HepG2 (cell line): ENCODE measurements around the gene PRSS21.

Experiments used
- FOSL2 ChIP-seq: sonication (generic); formaldehyde crosslinking; IDR thresholded peaks from 2 replicates; pipeline ENCODE4 v1.4.0; 2020; ENCODE audit warnings: missing genetic modification reagents
- IKZF4 ChIP-seq: sonication (generic); formaldehyde crosslinking; IDR thresholded peaks from 2 replicates; pipeline ENCODE4 v1.5.1; 2020; ENCODE audit warnings: borderline replicate concordance, mild to moderate bottlenecking, low read depth, missing genetic modification reagents; ENCODE audit errors: not compliant biosample characterization
- NONO ChIP-seq, 2 experiments: fragments of 450-650 bp in 1 of 2; sonication (generic) in 1 of 2; formaldehyde crosslinking in 1 of 2; IDR thresholded peaks in 1 of 2; conservative IDR thresholded peaks in 1 of 2; 2 replicates each; pipeline versions ENCODE4 v1.6.1 to v1.8.0; 2017 to 2022; ENCODE audit warnings: mild to moderate bottlenecking in 1 of 2, missing genetic modification reagents in 1 of 2, moderate library complexity in 1 of 2
- RAD21 ChIP-seq: fragments of 450-650 bp; formaldehyde crosslinking; IDR thresholded peaks from 2 replicates; pipeline ENCODE4 v1.5.0; 2020; ENCODE audit warnings: mild to moderate bottlenecking
- USF2 ChIP-seq, 2 experiments: sonication (generic) in 1 of 2; formaldehyde crosslinking in 1 of 2; IDR thresholded peaks; 2 replicates each; pipeline versions ENCODE4 v1.5.1 to v1.6.1; 2011 to 2020; ENCODE audit warnings: borderline replicate concordance in 1 of 2, low read depth in 1 of 2, low read length in 1 of 2, mild to moderate bottlenecking in 1 of 2, missing genetic modification reagents in 1 of 2, moderate library complexity in 1 of 2
- YEATS2 ChIP-seq: sonication (generic); formaldehyde crosslinking; IDR thresholded peaks from 2 replicates; pipeline ENCODE4 v1.4.0; 2020; ENCODE audit warnings: missing genetic modification reagents, borderline replicate concordance

- TF ChIP-seq FOSL2 (CRISPR knock-in tag), result no peak
- TF ChIP-seq USF2 (IDR thresholded peaks at IDR 0.05; ENCODE audit: low read depth, low read length), result no peak
- no peak for TF ChIP-seq USF2 (CRISPR knock-in tag; IDR thresholded peaks at IDR 0.05; ENCODE audit: borderline replicate concordance)
- no peak for TF ChIP-seq IKZF4 (CRISPR knock-in tag)
- TF ChIP-seq YEATS2 (CRISPR knock-in tag), result no peak
- no peak for TF ChIP-seq NONO (IDR thresholded peaks at IDR 0.05)
- no peak for TF ChIP-seq NONO (CRISPR knock-in tag; conservative IDR thresholded peaks at IDR 0.05)
- TF ChIP-seq RAD21 (CRISPR knock-in tag), result no peak
These were observed 8.9 kb downstream of the PRSS21 start for GRCh38 chr16:2825906-2826305.
